ENCODE measurements around the gene S100A11. TPM values are rescaled to one million over a fixed set of nuclear protein-coding genes. Genes with fewer than 3 reads are reported as not detected.
A peak's percentile ranks its signal among the peaks of the same experiment; 100 is the strongest.

Gene S100A11
- total and polyA plus RNA-seq, 9 of the 15 experiments (the other 6 are each of a cell fraction or from before 2014, with no cell fraction given), result 131 to 808 (median 235) TPM

GRCh38 chr1:152052606-152053005 lies 15.8 kb upstream of the S100A11 start (continued):
- TF ChIP-seq DEAF1 (CRISPR knock-in tag; IDR thresholded peaks at IDR 0.05) (peak; percentile 70; the same call in 1 of the 2 replicates), ARID2 (IDR thresholded peaks at IDR 0.05) (peak; percentile 43; the same call in 1 of the 2 replicates)

- no TSS peak for BruUV-seq (replicated peaks)
- H4K20me1 ChIP-seq (replicated peaks; ENCODE audit: control insufficient read depth, insufficient read depth, low read length), result 0 out of 2 replicates have a peak, but pooled peaks cover 3% of the 10 kb centered on the region
- H3K27ac ChIP-seq (ENCODE audit: extremely low read depth, low read depth, low read length), result no peak overlapping the region
- ATAC-seq (peak; percentile 12; the same call in 2 of the 3 replicates), DNase-seq (ENCODE audit: extremely low read depth in 1 of 4, low spot score in 3 of 4) (peak in 2 of 4 experiments; percentile 30 to 47), FAIRE-seq (no peak)
- intact Hi-C loops (cut with micrococcal nuclease) (loop anchor here (5.0 to 10.0 kb wide), 2 partner anchors 91 to 294 kb away; no protein-coding TSS in a partner anchor), in situ Hi-C loops (cut with MboI) (loop anchor here (5.0 kb wide), 2 partner anchors 131 to 391 kb away; no protein-coding TSS in a partner anchor)
- peak overlapping the region; percentile 34; the same call in 1 of the 2 replicates for H2AFZ ChIP-seq (ENCODE audit: low read depth, low read length)
- POLR2A ChIA-PET, result interaction anchor here (0.6 to 5.6 kb wide), 3 partner anchors 11 to 137 kb away, joined by 3 to 37 read pairs (median 3); partner anchors contain the start of gene S100A11
- no peak overlapping the region for H3K4me3 ChIP-seq
- 46% methylated on average over 6 of the region's 6 CpGs for WGBS (ENCODE audit: insufficient coverage, low coverage, missing lambda C conversion rate)
- H3K9me3 ChIP-seq (replicated peaks; ENCODE audit: control insufficient read depth, insufficient read depth, low read depth, low read length), result no peaks in the 10 kb centered on the region
- peaks cover 2 to 10% of the 10 kb centered on the region in 2 experiments; a peak in 2 of 5 replicates for H3K27me3 ChIP-seq (ENCODE audit: control insufficient read depth in 2 of 2, insufficient read depth in 2 of 2, low read length in 2 of 2)
- no peak overlapping the region for H3K9ac ChIP-seq (ENCODE audit: insufficient read depth in 1 of 2, low read depth in 2 of 2, low read length in 2 of 2)
- no peaks in the 10 kb centered on the region for H3K79me2 ChIP-seq (ENCODE audit: control insufficient read depth, insufficient read depth, low read length)
- no peaks in the 10 kb centered on the region for H3K9me1 ChIP-seq (ENCODE audit: control insufficient read depth, insufficient read depth, low read length)
- CTCF ChIA-PET (ENCODE audit: low intra/inter-chr PET ratio), result interaction anchor here (3.3 to 3.6 kb wide), 2 partner anchors 131 to 134 kb away, joined by 34 to 38 read pairs; no protein-coding TSS in a partner anchor
- H3K4me1 ChIP-seq (replicated peaks in 1 of 2; ENCODE audit: control insufficient read depth in 2 of 2, insufficient read depth in 2 of 2, low read length in 2 of 2), result peaks cover 14 to 19% of the 10 kb centered on the region in 2 experiments
- no peaks in the 10 kb centered on the region for H3K36me3 ChIP-seq (ENCODE audit: control insufficient read depth, insufficient read depth, low read length)
- H3K4me2 ChIP-seq (ENCODE audit: insufficient read depth, low read length), result no peak overlapping the region
- TF ChIP-seq RAD21 (CRISPR knock-in tag; conservative IDR thresholded peaks at IDR 0.05 in 1 of 2, IDR thresholded peaks at IDR 0.05 in 1 of 2), result peak in 1 of 2 experiments; percentile 50; a peak in 2 of 4 replicates
- no peak for TF ChIP-seq XRCC5 (IDR thresholded peaks at IDR 0.05; ENCODE audit: low read depth, low read length)
- peak; percentile 35; the same call in 1 of the 2 replicates for TF ChIP-seq NFE2 (IDR thresholded peaks at IDR 0.05; ENCODE audit: low read depth)
- no peak for TF ChIP-seq MECOM (CRISPR knock-in tag; IDR thresholded peaks at IDR 0.05)
- no peak for TF ChIP-seq TOE1 (IDR thresholded peaks at IDR 0.05; ENCODE audit: borderline replicate concordance)
- TF ChIP-seq TOE1 (CRISPR knock-in tag; IDR thresholded peaks at IDR 0.05; ENCODE audit: borderline replicate concordance, low read depth), result no peak
- no peak for TF ChIP-seq JUND (IDR thresholded peaks at IDR 0.05; ENCODE audit: borderline replicate concordance, low read depth, low read length)
- TF ChIP-seq JUND (tag; IDR thresholded peaks at IDR 0.05; ENCODE audit: borderline replicate concordance, low read depth, low read length), result peak; percentile 10; the same call in 1 of the 3 replicates
- peak; percentile 72 for TF ChIP-seq HMBOX1 (IDR thresholded peaks at IDR 0.05)
- peak in 2 of 3 experiments; percentile 17 to 45; a peak in 2 of 6 replicates for TF ChIP-seq CTCF (IDR thresholded peaks at IDR 0.05 in 2 of 3, conservative IDR thresholded peaks at IDR 0.05 in 1 of 3; ENCODE audit: insufficient read depth in 2 of 3, low read depth in 1 of 3, low read length in 3 of 3)
- no peak for TF ChIP-seq NCOA6 (IDR thresholded peaks at IDR 0.05)
- no peak for TF ChIP-seq ZNF41 (CRISPR knock-in tag; conservative IDR thresholded peaks at IDR 0.05)
These were observed 14.3 kb upstream of the S100A11 start for GRCh38 chr1:152050886-152051675.
